ENCODE results near the gene DNAJC11.

The DNAJC11 gene

DNA sequence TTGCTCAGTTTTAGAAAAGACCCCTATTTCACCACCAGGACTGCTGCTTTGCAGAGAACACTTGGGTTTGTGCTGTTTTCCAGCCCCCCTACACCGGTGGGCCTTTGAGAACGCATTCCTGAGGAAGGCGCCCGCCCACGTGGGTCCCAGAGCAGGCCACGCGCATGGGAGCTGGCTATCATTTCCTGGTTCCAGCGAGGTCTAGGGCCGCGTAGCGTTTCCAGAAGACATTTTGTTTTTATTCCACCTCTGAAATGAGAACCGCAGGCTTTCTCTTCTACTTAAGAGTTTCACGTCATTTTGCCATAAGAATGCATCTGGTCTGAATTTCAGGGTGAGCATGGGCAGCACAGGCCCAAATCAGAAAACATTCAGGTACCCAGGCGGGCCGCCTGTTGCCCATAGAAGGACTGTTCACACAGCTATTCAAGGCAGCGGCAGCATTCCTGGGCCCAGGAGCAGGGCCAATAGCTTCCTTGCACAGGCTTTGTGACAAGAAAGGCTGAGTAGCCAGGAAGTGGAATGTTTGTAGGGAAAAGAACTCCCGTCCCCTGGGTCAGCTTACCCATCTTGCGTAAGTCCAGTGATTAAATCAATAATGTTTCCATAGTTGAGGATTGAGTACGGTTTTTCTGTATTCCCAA lies 97.6 kb downstream of the DNAJC11 start:
- TF ChIP-seq, protein P1, sequence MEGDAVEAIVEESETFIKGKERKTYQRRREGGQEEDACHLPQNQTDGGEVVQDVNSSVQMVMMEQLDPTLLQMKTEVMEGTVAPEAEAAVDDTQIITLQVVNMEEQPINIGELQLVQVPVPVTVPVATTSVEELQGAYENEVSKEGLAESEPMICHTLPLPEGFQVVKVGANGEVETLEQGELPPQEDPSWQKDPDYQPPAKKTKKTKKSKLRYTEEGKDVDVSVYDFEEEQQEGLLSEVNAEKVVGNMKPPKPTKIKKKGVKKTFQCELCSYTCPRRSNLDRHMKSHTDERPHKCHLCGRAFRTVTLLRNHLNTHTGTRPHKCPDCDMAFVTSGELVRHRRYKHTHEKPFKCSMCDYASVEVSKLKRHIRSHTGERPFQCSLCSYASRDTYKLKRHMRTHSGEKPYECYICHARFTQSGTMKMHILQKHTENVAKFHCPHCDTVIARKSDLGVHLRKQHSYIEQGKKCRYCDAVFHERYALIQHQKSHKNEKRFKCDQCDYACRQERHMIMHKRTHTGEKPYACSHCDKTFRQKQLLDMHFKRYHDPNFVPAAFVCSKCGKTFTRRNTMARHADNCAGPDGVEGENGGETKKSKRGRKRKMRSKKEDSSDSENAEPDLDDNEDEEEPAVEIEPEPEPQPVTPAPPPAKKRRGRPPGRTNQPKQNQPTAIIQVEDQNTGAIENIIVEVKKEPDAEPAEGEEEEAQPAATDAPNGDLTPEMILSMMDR (conservative IDR thresholded peaks at IDR 0.05; ENCODE audit: control insufficient read depth, insufficient read depth, low read depth, low read length): no peak
- H3K4me3 ChIP-seq (ENCODE audit: control insufficient read depth, low read depth, low read length): peak overlapping the region; percentile 38
- peak; percentile 91 for DNase-seq (ENCODE audit: low read depth)

DNA sequence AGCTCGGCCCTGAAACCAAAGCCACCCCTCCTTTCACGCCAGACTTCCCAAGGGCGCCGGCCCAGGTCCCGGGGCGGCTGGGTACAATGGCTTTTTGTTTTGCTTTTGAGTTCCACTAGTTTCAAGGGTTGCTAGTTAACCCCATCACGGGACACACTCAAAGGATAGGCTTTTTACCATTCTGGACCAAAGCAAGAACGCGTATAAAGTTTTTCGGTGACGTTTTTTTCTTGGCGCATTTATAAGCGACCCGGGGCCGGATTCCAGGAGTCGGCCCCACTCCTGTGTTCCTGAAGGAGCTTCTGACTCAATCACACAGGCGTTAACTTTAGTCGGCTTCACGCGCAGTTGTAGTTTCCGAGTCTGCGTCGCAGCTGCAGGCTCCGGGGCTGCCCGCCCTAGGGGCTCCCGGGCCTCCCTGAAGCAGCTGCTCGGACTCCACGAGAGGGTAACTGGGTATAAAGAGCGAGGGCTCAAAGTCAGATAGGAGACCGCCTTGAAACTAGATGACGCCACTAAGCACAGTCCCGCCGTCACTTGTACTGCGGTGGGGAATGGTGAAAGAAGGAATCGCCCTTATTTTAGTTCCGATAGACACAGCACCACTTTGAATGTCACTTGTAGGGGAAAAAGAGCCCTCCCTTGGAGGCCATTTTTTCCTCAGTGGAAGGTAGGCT lies 98.2 kb downstream of the DNAJC11 start:
- H3K4me3 ChIP-seq (ENCODE audit: control insufficient read depth, low read depth, low read length): peak overlapping the region; percentile 38
- TF ChIP-seq, protein P1 (conservative IDR thresholded peaks at IDR 0.05; ENCODE audit: control insufficient read depth, insufficient read depth, low read depth, low read length): no peak
- peak; percentile 83 for DNase-seq (ENCODE audit: low read depth)

DNA sequence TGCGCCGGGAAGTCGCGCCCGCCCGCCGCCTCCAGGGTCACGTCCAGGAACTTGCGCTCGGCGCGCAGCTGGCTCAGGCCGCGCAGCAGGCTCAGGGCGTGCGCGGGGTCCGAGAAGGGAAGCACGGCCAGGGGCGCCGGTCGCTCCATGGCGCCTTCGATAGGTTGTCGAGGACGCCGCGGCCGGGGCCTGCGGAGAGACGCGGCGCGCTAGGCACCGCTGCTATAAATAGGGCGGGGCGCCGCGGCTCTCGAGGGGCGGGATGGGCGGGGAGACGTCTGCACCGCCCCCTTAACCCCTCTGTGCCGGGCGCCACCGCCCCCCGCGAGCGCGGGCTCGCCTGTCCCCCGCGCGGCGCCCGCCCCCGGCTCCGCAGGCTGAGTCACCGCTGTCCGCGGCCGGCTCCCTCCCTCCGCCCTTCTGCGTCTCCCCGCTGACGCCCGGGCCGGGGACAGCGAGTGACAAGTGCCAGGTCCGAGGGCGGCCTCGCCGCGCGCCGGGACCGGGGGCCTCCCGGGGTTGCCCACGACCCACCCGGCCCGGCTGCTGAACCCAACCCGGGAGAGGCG lies 98.9 kb downstream of the DNAJC11 start, which contains the start of gene KLHL21:
KLHL21 (minus strand) TSS at position 201 of the 569 bp plus-strand sequence; CDS start at position 149, 52 bp downstream.
- TF ChIP-seq, protein P1 (conservative IDR thresholded peaks at IDR 0.05; ENCODE audit: control insufficient read depth, insufficient read depth, low read depth, low read length): no peak
- peak; percentile 81 for DNase-seq (ENCODE audit: low read depth)
- H3K4me3 ChIP-seq (ENCODE audit: control insufficient read depth, low read depth, low read length): peak within 1 kb of the TSS; percentile 93

DNA sequence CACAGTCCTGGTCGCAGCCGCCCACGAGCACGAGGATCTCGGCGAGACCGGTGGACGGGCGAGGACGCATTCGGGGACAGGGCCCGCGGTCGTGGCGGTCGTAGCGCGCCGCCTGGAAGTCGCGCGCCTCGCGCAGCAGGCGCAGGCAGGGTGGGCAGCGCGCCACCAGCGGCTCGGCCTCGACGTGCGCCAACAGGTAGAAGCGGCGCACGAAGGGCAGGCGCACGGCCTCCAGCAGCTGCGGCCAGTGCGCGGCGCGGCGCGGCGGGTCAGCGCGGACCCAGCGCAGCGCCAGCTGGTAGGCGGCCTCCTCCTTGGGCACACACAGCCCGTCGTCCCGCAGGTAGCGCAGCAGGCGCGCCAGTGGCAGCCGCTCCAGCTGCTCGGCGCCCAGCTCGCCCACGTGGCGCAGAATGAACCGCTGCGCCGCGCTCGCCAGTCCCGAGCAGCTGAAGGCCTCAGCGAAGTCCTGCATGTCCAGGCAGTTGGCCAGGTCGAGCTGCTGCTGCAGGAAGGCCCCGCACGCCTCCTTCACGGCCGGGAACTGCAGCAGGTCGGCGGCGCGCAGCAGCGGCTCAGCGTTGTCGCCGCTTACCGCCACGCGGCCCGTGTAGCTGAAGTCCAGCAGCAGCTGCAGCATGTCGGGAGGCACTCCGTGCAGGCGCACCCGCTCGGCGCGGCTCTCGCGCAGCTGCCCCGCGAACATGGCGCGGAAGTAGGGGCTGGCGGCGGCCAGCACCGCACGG lies 99.5 kb downstream of the DNAJC11 start:
- peak overlapping the region; percentile 93 for H3K4me3 ChIP-seq (ENCODE audit: control insufficient read depth, low read depth, low read length)
- peak; percentile 50 for DNase-seq (ENCODE audit: low read depth)

DNA sequence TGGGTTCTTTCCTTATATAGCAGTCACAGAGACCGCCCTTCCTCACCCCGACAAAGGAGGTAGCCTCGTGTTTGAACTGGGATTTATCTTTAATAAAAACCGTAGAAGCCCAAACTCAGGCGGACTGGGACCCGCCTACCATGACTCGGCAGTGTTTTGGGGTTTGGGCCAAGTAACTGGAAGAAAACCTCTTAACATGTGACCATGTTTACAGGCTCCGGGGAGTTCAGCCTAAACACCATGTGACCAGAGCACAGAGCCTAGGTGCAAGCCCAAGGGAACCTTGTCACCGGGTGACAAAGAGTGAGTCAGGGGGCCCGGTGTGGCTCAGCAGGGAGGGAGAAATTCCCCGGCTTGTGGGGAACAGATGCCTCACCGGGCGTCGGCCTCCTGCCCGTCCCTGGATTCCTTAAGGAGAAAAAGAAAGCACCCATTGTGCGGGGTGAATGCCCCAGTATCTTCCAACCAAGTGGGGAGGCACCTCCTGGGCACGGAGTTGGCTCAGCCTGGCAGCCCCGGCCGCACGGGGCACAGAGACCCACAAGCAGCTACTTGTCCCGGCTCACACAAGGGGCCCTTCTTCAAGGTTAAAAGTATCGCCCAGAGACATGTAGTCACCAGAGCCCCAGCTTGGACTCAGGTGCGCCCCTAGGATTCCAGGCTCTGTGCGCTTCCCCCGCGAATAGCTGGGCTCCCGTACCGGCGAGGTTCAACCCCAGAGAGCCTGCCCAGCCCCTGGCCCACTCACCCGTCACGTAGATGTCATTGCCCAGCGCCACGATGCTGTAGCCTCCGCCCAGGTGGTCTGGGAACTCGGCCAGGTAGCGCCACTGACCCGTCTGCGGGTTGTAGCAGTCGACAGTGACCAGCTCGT lies 100.3 kb downstream of the DNAJC11 start:
- TF ChIP-seq, protein P1 (conservative IDR thresholded peaks at IDR 0.05; ENCODE audit: control insufficient read depth, insufficient read depth, low read depth, low read length): no peak
- peak; percentile 99 for DNase-seq (ENCODE audit: low read depth)
- H3K4me3 ChIP-seq (ENCODE audit: control insufficient read depth, low read depth, low read length): peak overlapping the region; percentile 93

More for the DNA sequence above, 99.5 kb downstream of the DNAJC11 start:
- TF ChIP-seq, protein P1 (conservative IDR thresholded peaks at IDR 0.05; ENCODE audit: control insufficient read depth, insufficient read depth, low read depth, low read length): no peak
